Measurements from ENCODE around the gene GRID1. TPM values are rescaled to one million over a fixed set of nuclear protein-coding genes. Genes with fewer than 3 reads are reported as not detected.
A peak's percentile ranks its signal among the peaks of the same experiment; 100 is the strongest.
"Not testable (repeated sequence)": the region's sequence is repeated elsewhere in the genome, so short reads cannot be mapped to it uniquely, and the experiment has no call there.

GRID1 gene
- total RNA-seq, 1 donor from 2014 or later: 2.7 TPM

DNA sequence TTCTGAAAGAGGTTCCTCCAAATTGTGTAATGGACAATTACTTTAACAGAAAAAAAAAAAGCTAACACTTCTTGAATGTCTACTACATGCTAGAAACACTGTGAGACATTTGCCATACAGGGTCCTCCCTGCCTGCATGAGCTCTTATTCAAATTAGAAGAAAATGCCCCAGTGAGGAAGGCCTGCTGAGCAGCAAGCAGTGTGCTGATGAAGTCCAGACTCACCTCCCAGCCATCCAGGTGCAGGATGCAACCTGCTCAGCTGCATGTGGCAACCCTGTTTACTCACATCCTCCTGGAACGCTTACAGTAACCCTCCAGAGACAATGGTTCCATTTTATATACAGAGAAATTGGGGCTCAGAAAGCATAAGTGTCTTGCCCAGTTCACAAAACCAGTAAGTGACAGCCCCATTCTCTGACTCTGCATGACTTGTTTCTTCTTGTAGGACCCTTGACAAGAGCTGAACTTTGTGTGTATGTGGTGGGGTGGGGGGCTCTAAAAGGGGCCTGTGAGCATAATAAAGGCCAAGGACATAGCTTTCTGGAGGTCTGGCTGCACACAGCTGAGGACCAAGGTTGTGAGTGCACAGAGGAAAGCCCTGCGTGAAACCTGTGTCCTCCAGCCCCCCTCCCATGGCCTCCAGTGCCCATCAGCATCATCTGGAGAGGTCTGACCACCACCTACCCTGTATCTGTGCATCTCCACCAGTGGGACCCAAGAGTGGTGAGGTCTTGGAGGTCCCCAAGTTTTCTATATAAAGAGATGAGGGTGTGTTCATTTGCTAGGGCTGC is 387.8 kb downstream of the GRID1 start:
- no peak for DNase-seq

DNA sequence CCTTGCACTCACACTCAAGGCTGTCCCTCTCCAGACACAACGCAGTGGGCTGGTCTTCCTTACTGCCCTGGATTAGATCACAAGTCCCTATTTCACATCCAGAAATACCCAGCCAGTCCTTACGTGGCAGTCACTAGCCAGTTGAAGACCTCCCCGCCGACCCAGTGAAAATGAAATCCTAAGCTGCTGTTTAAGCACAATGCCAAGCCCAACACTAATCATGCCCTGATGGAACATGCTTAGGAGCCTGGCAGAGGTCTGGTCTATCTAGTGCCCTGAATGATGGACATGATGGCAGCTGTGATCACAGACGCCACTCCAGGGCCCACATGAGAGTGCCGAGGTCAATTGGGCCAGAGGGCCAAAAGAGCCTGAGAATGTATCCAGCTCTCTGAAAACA is 389.0 kb downstream of the GRID1 start:
- no peak for DNase-seq

DNA sequence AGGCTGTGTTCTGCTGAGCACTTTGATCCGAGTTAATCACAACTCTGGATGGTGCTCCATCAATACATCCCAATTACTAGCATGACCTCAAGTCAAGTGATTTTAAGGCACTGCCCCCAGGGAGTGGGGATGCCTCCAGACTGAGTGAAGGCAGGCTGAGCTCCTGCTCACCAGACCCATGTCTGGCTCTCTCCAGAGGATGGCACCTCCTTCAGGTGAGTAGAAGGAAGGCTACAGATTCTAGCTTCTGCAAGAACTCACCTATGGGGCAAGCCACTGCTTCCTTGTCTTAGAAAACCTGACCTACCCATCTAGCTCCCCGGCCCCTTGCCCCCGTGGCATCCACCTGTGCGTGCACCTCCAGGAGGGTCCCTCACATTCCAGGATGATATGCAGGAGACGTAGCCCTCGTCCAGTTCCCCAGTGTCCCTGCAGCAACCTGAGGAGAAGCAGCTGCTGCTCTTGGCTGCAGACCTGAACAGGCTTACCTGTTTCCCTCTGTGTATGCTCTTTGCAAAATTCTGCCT is 390.3 kb downstream of the GRID1 start:
- no peak for DNase-seq

DNA sequence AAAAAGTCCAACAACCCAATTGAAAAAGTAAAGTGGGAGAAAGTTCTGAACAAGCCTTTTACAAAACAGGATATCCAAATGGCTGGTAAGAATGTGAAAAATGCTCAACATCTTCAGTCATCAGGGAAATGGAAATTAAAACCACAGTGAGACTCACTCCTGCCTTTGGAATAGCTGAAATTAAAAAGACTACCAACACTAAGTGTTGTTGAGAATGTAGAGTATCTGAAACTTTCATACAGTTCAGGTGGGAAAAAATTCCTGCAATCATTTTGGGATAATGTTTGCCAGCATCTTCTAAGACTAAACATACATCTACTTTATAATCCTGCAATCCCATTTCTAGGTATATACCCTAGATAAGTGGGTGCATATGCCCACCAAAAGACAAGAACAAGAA is 395.1 kb downstream of the GRID1 start:
- no peak for DNase-seq

DNA sequence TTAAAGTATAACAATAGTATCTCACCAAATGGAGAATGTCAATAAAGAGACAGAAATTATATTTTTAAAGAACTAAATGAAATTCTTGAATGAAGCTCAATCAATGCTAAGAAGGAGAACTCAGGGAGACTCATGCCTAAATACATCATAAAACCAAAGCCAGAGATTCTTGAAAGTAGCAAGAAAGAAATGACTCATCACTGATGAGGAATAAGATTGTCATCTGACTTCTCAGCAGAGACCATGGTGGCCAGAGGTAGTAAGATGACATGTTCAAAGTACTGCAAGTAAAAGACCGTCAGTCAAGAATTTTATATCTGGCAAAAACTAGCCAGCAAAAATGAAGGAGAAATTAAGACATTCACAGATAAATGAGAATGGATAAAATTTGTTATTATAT is 399.0 kb downstream of the GRID1 start:
- no peak for DNase-seq

DNA sequence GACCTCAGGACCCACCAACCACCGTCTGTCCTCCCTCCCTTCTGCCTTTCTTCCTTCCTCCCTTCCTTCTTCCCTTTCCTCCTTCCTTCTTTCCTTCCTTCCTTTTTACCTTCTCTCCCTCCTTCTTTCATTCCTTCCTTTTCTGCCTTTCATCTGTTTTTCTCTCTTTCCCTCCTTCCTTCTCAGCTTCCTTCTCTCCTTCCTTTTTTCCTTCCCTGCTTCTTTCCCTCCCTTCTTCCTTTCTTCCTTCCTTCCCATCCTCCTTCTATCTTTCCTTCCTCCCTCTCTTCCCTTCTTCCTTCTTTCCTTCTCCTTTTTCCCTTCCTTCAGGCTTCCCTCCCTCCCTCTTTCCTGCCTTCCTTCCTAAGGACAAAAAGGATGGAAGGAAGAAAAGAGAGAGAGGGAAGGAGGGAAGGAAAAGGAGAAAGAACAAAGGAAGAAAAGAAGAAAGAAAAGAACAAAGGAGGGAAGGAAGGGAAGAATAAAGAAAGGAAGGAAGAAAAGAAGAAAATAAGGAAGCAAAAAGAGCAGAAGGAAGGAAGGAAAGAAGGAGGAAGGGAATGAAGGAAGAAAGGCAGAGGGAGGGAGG is 405.0 kb downstream of the GRID1 start:
- no peak for DNase-seq

GRCh38 chr10:85961073-85961472 is 405.5 kb downstream of the GRID1 start:
- DNase-seq: no peak

DNA sequence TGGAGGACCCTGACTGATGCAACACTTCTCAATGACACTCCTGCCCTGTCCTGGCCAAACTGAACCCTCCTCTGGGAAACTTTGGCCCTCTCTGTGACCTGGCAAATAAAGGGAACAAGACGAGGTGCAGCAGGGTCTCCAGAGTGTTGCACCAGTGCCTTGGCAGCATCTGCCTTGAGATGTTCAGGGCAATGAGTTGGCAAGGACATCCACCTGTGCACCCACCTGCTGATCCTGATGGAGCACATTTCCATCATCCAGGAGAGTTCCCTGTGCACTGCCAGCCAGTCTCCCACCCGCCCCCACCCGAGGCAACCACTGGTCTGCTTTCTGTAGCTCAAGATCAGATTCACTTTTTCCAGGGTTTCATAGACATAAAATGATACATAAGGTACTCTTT is 407.4 kb downstream of the GRID1 start:
- DNase-seq: no peak

- no peak for DNase-seq
These were observed 415.7 kb downstream of the GRID1 start for GRCh38 chr10:85950921-85951320.

- no peak for DNase-seq
These were observed 419.8 kb downstream of the GRID1 start for GRCh38 chr10:85946713-85947326.

GRCh38 chr10:85936161-85936560 is 430.4 kb downstream of the GRID1 start:
- peak; percentile 37 for DNase-seq

- no peak for DNase-seq
These were observed 432.0 kb downstream of the GRID1 start for GRCh38 chr10:85934586-85934985.

- not testable (repeated sequence) for DNase-seq
These were observed 436.6 kb downstream of the GRID1 start for GRCh38 chr10:85929993-85930392.

- DNase-seq: no peak
These were observed 438.5 kb downstream of the GRID1 start for GRCh38 chr10:85927952-85928665.

DNA sequence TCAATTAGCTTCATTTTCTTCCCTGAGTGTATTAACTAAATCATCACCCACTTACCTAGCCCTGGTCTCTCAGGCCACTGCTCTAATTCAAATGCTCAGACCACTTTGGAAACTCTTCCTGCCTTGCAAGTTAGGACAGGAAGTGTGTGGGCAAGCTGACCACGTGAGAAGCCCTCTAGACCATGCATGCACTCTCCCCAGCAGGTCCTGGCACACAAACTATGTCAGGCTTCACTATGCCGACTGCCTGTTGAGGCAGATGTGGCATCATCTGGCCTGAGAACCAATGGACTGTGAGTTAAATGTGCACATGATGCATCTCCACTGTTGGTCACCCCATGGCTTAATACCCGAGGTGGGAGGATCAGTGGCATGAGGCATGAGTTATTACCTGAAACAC is 439.6 kb downstream of the GRID1 start:
- no peak for DNase-seq

DNA sequence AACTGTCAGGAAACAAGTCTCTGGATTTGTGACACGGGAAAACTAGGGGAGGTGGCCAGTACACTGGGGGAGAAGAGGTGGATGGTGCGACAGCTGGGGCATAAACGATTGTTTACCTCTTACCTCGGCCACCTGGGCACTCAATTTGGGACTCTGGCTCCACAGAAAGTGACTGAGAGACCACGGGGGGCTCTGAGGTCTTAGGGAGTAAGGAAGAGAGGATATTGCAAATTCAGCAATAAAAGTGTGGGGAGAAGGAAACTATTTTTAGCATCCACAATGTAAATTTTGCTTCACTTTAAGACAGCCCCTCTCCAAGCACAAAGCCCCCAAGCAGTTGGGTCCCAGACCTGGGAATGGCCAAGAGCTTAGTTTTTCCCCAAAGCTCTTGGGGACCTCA is 440.5 kb downstream of the GRID1 start:
- no peak for DNase-seq

- DNase-seq: no peak
These were observed 441.3 kb downstream of the GRID1 start for GRCh38 chr10:85925201-85925750.

GRCh38 chr10:85924382-85925102 is 442.1 kb downstream of the GRID1 start:
- no peak for DNase-seq

DNA sequence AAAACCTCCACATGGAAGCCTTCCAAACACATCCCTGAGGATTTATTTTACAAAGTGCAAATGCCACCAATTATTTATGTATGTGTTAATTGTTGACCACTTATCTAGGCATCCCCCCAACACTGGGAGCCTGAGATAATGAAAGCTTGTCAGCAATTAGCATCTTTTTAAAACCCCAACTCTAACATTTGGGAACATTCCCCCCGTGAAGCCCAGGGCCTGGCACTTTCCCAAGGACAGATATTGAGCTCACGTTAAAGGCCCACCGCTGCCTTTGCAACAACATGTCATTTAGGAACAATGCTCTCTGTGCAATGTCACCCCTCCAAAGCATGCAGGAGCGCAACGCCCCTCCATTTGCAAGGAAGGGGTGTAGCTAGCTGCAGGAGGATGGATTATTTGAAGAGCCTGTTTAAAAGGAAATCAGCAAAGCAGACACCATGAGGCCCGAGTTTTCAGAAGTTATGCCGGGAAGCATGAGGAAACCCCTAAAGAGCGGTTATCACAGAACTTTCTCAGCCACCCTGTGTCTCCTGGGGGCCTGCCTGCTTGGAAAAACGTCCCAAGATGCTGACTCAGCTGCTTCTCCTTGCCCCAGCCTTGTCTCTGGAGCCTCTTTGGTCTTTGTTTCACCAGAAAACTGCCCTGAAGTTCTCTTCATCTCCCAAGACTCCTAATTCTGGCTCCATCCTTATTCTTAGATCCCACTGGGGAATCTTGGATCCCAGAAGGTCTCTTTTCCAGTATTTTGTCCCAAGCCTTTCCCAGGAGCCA is 444.1 kb downstream of the GRID1 start:
- no peak for DNase-seq

DNA sequence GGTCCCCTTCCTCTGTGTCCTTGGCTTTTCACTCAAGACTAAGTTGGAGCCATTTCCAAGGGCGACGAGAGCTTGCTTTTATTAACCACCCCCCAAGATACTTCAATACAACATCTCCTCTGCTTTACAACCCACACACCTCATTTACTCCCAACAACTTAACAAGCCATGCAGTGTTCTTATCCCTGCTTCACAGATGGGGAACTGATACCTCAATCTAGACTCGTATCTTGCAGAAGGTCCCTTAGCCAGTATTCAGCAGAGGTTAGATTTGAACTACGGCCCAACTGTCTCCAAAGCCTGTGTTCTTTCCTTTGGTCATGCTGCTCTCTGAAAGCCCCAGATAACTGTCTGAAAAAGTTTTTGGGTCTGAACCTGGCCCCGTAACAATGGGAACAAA is 444.8 kb downstream of the GRID1 start:
- no peak for DNase-seq

DNA sequence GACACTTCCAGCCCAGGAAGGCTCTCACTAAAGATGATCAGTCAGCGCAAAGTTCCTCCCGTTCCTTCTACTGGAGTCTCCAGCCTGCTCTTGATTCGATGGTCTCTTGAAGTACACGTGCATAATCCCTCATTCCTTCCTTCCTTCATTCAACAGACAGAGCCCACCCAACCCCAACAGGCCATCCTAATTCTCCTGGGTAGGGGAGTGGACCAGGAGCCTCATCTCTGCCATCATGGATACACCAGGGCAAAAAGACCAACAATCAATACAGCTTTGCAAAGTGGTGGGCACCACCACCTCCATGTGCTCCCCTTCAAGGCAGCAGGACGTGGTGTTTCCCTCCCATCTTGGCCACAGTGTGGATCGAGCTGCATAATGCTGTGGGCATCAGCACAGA is 446.3 kb downstream of the GRID1 start:
- DNase-seq: no peak
